Glutamatergic neuron (in vitro differentiated cells): ENCODE data around the gene SLBP. TPM values are rescaled to one million over a fixed set of nuclear protein-coding genes. Genes with fewer than 3 reads are reported as not detected.

Experiments used
- DNase-seq: peaks from one replicate; pipeline ENCODE4 v3.0.0; 2022
- H3K27ac Mint-ChIP-seq: one replicate; pipeline ENCODE4 v1.8.0; 2020; ENCODE audit warnings: mild to moderate bottlenecking, mixed read lengths, inconsistent platforms; ENCODE audit not compliant: unreplicated experiment
- H3K27me3 Mint-ChIP-seq: one replicate; pipeline ENCODE4 v1.8.0; 2020; ENCODE audit warnings: mild to moderate bottlenecking, moderate library complexity, mixed read lengths, inconsistent platforms; ENCODE audit not compliant: unreplicated experiment
- H3K36me3 Mint-ChIP-seq: one replicate; pipeline ENCODE4 v1.8.0; 2020; ENCODE audit warnings: mild to moderate bottlenecking, mixed read lengths, inconsistent platforms; ENCODE audit not compliant: unreplicated experiment
- H3K4me1 Mint-ChIP-seq: one replicate; pipeline ENCODE4 v1.8.0; 2020; ENCODE audit warnings: mild to moderate bottlenecking, low read depth, mixed read lengths, inconsistent platforms; ENCODE audit not compliant: unreplicated experiment
- H3K4me3 Mint-ChIP-seq: one replicate; pipeline ENCODE4 v1.8.0; 2020; ENCODE audit warnings: mild to moderate bottlenecking, mixed read lengths, inconsistent platforms; ENCODE audit not compliant: unreplicated experiment
- H3K9me3 Mint-ChIP-seq: one replicate; pipeline ENCODE4 v1.8.0; 2020; ENCODE audit warnings: mild to moderate bottlenecking, moderate library complexity, mixed read lengths, inconsistent platforms; ENCODE audit not compliant: unreplicated experiment
- CTCF ChIP-seq: fragments of 200-600 bp; sonication (generic); IDR thresholded peaks from one replicate; pipeline ENCODE4 v1.5.0; 2021; ENCODE audit not compliant: partially characterized antibody, unreplicated experiment
- total RNA-seq: library from RNA; stranded (reverse); fragmentation: NEBNext Ultra II Directional; extraction: Animal tissue kit (Norgen Biotek cat#: 25700); gene quantifications from one replicate; pipeline ENCODE4 v1.2.1, GENCODE V29; 2021; ENCODE audit not compliant: unreplicated experiment

Gene SLBP
- total RNA-seq, 1 donor from 2014 or later, result 25.0 TPM

GRCh38 chr4:1686440-1687036, 25.6 kb downstream of the SLBP start:
- H3K4me1 Mint-ChIP-seq, result peaks cover 6% of the 10 kb centered on the region
- TF ChIP-seq CTCF, result no peak
- no peaks in the 10 kb centered on the region for H3K36me3 Mint-ChIP-seq
- no peak overlapping the region for H3K4me3 Mint-ChIP-seq
- no peak for DNase-seq
- peaks cover 7% of the 10 kb centered on the region for H3K27me3 Mint-ChIP-seq
- no peak overlapping the region for H3K27ac Mint-ChIP-seq
- peaks cover 5% of the 10 kb centered on the region for H3K9me3 Mint-ChIP-seq

- no peak for DNase-seq
- H3K4me1 Mint-ChIP-seq, result peaks cover 3% of the 10 kb centered on the region
- TF ChIP-seq CTCF, result no peak
- H3K27me3 Mint-ChIP-seq, result peaks cover 7% of the 10 kb centered on the region
- no peak overlapping the region for H3K27ac Mint-ChIP-seq
- H3K9me3 Mint-ChIP-seq, result peaks cover 5% of the 10 kb centered on the region
- H3K36me3 Mint-ChIP-seq, result no peaks in the 10 kb centered on the region
- no peak overlapping the region for H3K4me3 Mint-ChIP-seq
These were observed 26.6 kb downstream of the SLBP start for GRCh38 chr4:1685235-1686150.

- Mint-ChIP-seq H3K27ac (no peak overlapping the region), H3K9me3 (peaks cover 4% of the 10 kb centered on the region), H3K4me3 (no peak overlapping the region), H3K4me1 (peaks cover 3% of the 10 kb centered on the region), H3K27me3 (peaks cover 6% of the 10 kb centered on the region), H3K36me3 (no peaks in the 10 kb centered on the region)
- no peak for TF ChIP-seq CTCF
- DNase-seq, result no peak
These were observed 27.4 kb downstream of the SLBP start for GRCh38 chr4:1684506-1685234.

GRCh38 chr4:1683736-1684505, 28.2 kb downstream of the SLBP start, which contains the start of gene FAM53A:
Gene FAM53A (minus strand): TSS chr4:1684313. CDS start chr4:1668741, 15,572 bp downstream.
- H3K4me3 Mint-ChIP-seq, result peak within 1 kb of the TSS; percentile 86
- H3K9me3 Mint-ChIP-seq, result peaks cover 4% of the 10 kb centered on the region
- H3K27ac Mint-ChIP-seq, result peak within 1 kb of the TSS; percentile 20
- peaks cover 5% of the 10 kb centered on the region for H3K27me3 Mint-ChIP-seq
- peaks cover 3% of the 10 kb centered on the region for H3K4me1 Mint-ChIP-seq
- DNase-seq, result peak; percentile 91
- no peaks in the 10 kb centered on the region for H3K36me3 Mint-ChIP-seq
- no peak for TF ChIP-seq CTCF
